ENCODE data around the gene PCDH9. TPM values are rescaled to one million over a fixed set of nuclear protein-coding genes. Genes with fewer than 3 reads are reported as not detected.
A peak's percentile ranks its signal among the peaks of the same experiment; 100 is the strongest.

PCDH9 gene
- total and polyA plus RNA-seq, 2 of the 4 experiments (the other 2 are of a cell fraction): 2.2 to 10.2 TPM

DNA sequence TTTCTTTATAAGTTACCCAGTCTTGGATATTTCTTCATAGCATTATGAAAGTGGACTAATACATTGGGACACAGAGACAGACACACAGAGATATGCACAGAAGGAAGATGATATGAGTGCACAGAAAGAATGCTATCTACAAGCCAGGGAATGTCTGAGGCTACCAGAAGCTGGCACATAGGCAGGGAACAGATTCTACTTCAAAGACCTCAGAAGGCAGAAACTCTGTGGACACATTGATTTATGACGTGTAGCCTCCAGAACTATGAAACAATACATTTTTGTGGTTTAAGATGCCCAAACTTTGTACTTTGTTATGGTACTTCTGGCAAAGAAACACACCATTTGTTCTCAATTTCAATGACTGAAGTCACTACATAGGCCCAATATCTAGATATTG lies 556.7 kb downstream of the PCDH9 start:
- Histone ChIP-seq H3K18ac (ENCODE audit: low read depth, low read length) (no peak overlapping the region), H3K56ac (ENCODE audit: extremely low read depth, insufficient read depth, low read length) (no peak overlapping the region), H2BK20ac (ENCODE audit: low read depth, low read length) (no peak overlapping the region), H3K9me1 (ENCODE audit: insufficient read depth, low read length) (peaks cover 3% of the 10 kb centered on the region; the same call in 1 of the 2 replicates), H2AK9ac (replicated peaks; ENCODE audit: low read depth, low read length, poor library complexity) (no peak overlapping the region), H2BK5ac (ENCODE audit: low read depth, low read length, poor library complexity, severe bottlenecking) (no peak overlapping the region), H3K9ac (ENCODE audit: low read depth, low read length) (no peak overlapping the region), H4K91ac (ENCODE audit: insufficient read depth, low read depth, low read length) (no peak overlapping the region), H2AK5ac (ENCODE audit: low read depth, low read length) (no peak overlapping the region), H4K5ac (ENCODE audit: low read depth, low read length) (no peak overlapping the region), H3K27ac (ENCODE audit: insufficient read depth, low read length) (no peak overlapping the region), H3K4me1 (ENCODE audit: control insufficient read depth, insufficient read depth, low read length) (no peaks in the 10 kb centered on the region), H4K20me1 (ENCODE audit: insufficient read depth, low read length) (no peaks in the 10 kb centered on the region), H3K4me3 (ENCODE audit: insufficient read depth, low read depth, low read length) (no peak overlapping the region), H2AFZ (replicated peaks; ENCODE audit: low read length, poor library complexity) (no peak overlapping the region), H3K4ac (ENCODE audit: low read depth, low read length) (no peak overlapping the region), H2BK120ac (ENCODE audit: low read depth, low read length) (no peak overlapping the region), H3K9me3 (ENCODE audit: control insufficient read depth, insufficient read depth, low read length) (no peaks in the 10 kb centered on the region), H3K4me2 (ENCODE audit: low read depth, low read length) (no peak overlapping the region), H4K8ac (ENCODE audit: low read depth in 2 of 2, low read length in 2 of 2) (no peak overlapping the region), H3K27me3 (ENCODE audit: control insufficient read depth, insufficient read depth, low read length) (no peaks in the 10 kb centered on the region), H3K23ac (ENCODE audit: low read depth, low read length) (no peak overlapping the region), H3K36me3 (ENCODE audit: control insufficient read depth, insufficient read depth, low read length) (no peaks in the 10 kb centered on the region), H3K14ac (replicated peaks; ENCODE audit: low read depth, low read length) (no peak overlapping the region), H2BK15ac (ENCODE audit: low read depth, low read length) (no peak overlapping the region), H3K79me1 (ENCODE audit: low read depth in 1 of 2, low read length in 2 of 2) (no peaks in the 10 kb centered on the region)
- DNase-seq (peak; percentile 42), ATAC-seq (ENCODE audit: low read depth) (peak; percentile 17; the same call in 1 of the 2 replicates)
- dilution Hi-C loops (cut with HindIII; ENCODE audit: low sequenced_read_pairs, unreplicated experiment) (no loop called here), intact Hi-C loops (cut with micrococcal nuclease) (no loop called here), in situ Hi-C loops (cut with MboI; ENCODE audit: low sequenced_read_pairs) (no loop called here)
- CTCF ChIA-PET: no interaction called here
- no TSS peak for BruUV-seq (replicated peaks)
- no CpG with 5 or more reads among the region's 1 CpG for WGBS, 2 experiments (ENCODE audit: extremely low coverage in 2 of 2, insufficient read length in 1 of 2)
- POLR2A ChIA-PET (ENCODE audit: unreplicated experiment): no interaction called here
- TF ChIP-seq SMC3 (IDR thresholded peaks at IDR 0.05; ENCODE audit: low read depth, low read length) (no peak), MAFK (IDR thresholded peaks at IDR 0.05; ENCODE audit: low read depth, low read length) (no peak), CHD1 (IDR thresholded peaks at IDR 0.05; ENCODE audit: low read depth, low read length) (no peak), RAD21 (IDR thresholded peaks at IDR 0.05; ENCODE audit: low read length) (no peak)

Data from IMR-90 (cell line).